K562 (cell line): Measurements from ENCODE around the gene RECQL5. TPM values are rescaled to one million over a fixed set of nuclear protein-coding genes. Genes with fewer than 3 reads are reported as not detected.
A peak's percentile ranks its signal among the peaks of the same experiment; 100 is the strongest.

Experiments
- CREB3L1 ChIP-seq: fragments of 450-650 bp; IDR thresholded peaks from 2 replicates; pipeline ENCODE4 v1.6.1; 2014; ENCODE audit warnings: low read depth, mild to moderate bottlenecking, moderate library complexity, borderline replicate concordance
- CSDE1 ChIP-seq, 2 experiments: fragments of 450-650 bp; IDR thresholded peaks; 2 replicates each; pipeline ENCODE4 v1.6.1; 2016; ENCODE audit warnings: mild to moderate bottlenecking in 1 of 2
- CTCF ChIP-seq, 3 experiments: IDR thresholded peaks in 2 of 3; conservative IDR thresholded peaks in 1 of 3; 2 replicates each; pipeline ENCODE4 v1.5.1; 2011 to 2012; ENCODE audit warnings: low read length in 3 of 3, mild to moderate bottlenecking in 3 of 3, control low read depth in 2 of 3, improper control_type of control experiment in 1 of 3, inconsistent platforms in 1 of 3, low read depth in 1 of 3, mixed read lengths in 1 of 3, moderate library complexity in 1 of 3; ENCODE audit not compliant: insufficient read depth in 2 of 3
- DLX4 ChIP-seq: fragments of 250-450 bp; sonication (Bioruptor Pico); IDR thresholded peaks from 2 replicates; pipeline ENCODE4 v1.6.1; 2021; ENCODE audit warnings: mild to moderate bottlenecking
- E2F8 ChIP-seq: fragments of 450-650 bp; IDR thresholded peaks from 2 replicates; pipeline ENCODE4 v1.7.1; 2018; ENCODE audit warnings: mild to moderate bottlenecking, low read depth; ENCODE audit not compliant: partially characterized antibody
- HMBOX1 ChIP-seq: sonication (generic); IDR thresholded peaks from 2 replicates; pipeline ENCODE4 v1.6.1; 2016
- MECOM ChIP-seq: fragments of 250-450 bp; sonication (Bioruptor Pico); IDR thresholded peaks from 2 replicates; pipeline ENCODE4 v1.8.0; 2022; ENCODE audit warnings: inconsistent platforms
- MYC ChIP-seq, 2 experiments: fragments of 250-450 bp in 1 of 2; sonication (Bioruptor Pico) in 1 of 2; IDR thresholded peaks; 2 replicates each; pipeline versions ENCODE4 v1.5.1 to v1.6.1; 2012 to 2021; ENCODE audit warnings: low read depth in 2 of 2, borderline replicate concordance in 1 of 2, improper control_type of control experiment in 1 of 2, low read length in 1 of 2, mild to moderate bottlenecking in 1 of 2, moderate library complexity in 1 of 2
- POLR3A ChIP-seq: IDR thresholded peaks from 2 replicates; pipeline ENCODE4 v1.6.1; 2011; ENCODE audit warnings: borderline replicate concordance, mild to moderate bottlenecking, moderate library complexity; ENCODE audit not compliant: insufficient read length, insufficient read depth; ENCODE audit errors: extremely low read depth
- PURB ChIP-seq: sonication (generic); formaldehyde crosslinking; IDR thresholded peaks from 2 replicates; pipeline ENCODE4 v1.9.0; 2021; ENCODE audit warnings: low read depth, mild to moderate bottlenecking, missing genetic modification reagents
- RBFOX2 ChIP-seq: fragments of 200-400 bp; formaldehyde crosslinking; IDR thresholded peaks from 2 replicates; pipeline ENCODE4 v1.6.1; 2017; ENCODE audit warnings: low read depth, mild to moderate bottlenecking, low read length, moderate library complexity
- RHOXF2B ChIP-seq: fragments of 250-450 bp; sonication (Bioruptor Pico); conservative IDR thresholded peaks from 2 replicates; pipeline ENCODE4 v1.5.1; 2021
- UBTF ChIP-seq, 2 experiments: IDR thresholded peaks; 2 replicates each; pipeline ENCODE4 v1.6.1; 2012; ENCODE audit warnings: improper control_type of control experiment in 2 of 2, low read depth in 2 of 2, low read length in 2 of 2, borderline replicate concordance in 1 of 2
- ZNF3 ChIP-seq: fragments of 250-450 bp; sonication (Bioruptor Pico); IDR thresholded peaks from 2 replicates; pipeline ENCODE4 v1.5.0; 2021; ENCODE audit warnings: mild to moderate bottlenecking, moderate library complexity
- polyA plus RNA-seq, 8 experiments: library from polyadenylated mRNA; depleted of rRNA in 4 of 8; stranded (reverse) in 5 of 8; unstranded in 3 of 8; fragments of >200 nt; fragmentation: Nextera tagmentation in 2 of 8; fragmentation: Illumina TruSeq in 1 of 8; extraction: Ambion mirVana in 2 of 8; extraction: Trizol in 1 of 8; gene quantifications; 2 replicates each; pipeline versions ENCODE4 v1.2.1 to v1.2.3, GENCODE V29; 2011 to 2014; ENCODE audit warnings: inconsistent platforms in 1 of 8, missing spikeins in 1 of 8
- total RNA-seq, 7 experiments: library from RNA; depleted of rRNA in 6 of 7; stranded (reverse); fragments of >200 nt in 6 of 7; fragmentation: Illumina TruSeq in 2 of 7; extraction: Trizol in 2 of 7; gene quantifications; 2 replicates each; pipeline versions ENCODE4 v1.2.1 to v1.2.3, GENCODE V29; 2011 to 2021; ENCODE audit warnings: low replicate concordance in 1 of 7

RECQL5 gene
- total and polyA plus RNA-seq, 9 of the 15 experiments (the other 6 are each of a cell fraction or from before 2014, with no cell fraction given), result 4.1 to 34.8 (median 16.4) TPM

- TF ChIP-seq UBTF (IDR thresholded peaks at IDR 0.05; ENCODE audit: borderline replicate concordance in 1 of 2, low read depth in 2 of 2, low read length in 2 of 2) (peak in 1 of 2 experiments; percentile 69; a peak in 2 of 4 replicates), POLR3A (no peak), PURB (CRISPR knock-in tag) (no peak), MECOM (no peak), DLX4 (CRISPR knock-in tag) (no peak), ZNF3 (CRISPR knock-in tag) (no peak), MYC (IDR thresholded peaks at IDR 0.05; ENCODE audit: low read depth, low read length) (no peak), MYC (CRISPR knock-in tag; IDR thresholded peaks at IDR 0.05; ENCODE audit: borderline replicate concordance, low read depth) (no peak), HMBOX1 (no peak), RHOXF2B (CRISPR knock-in tag) (no peak), CTCF (IDR thresholded peaks at IDR 0.05 in 2 of 3, conservative IDR thresholded peaks at IDR 0.05 in 1 of 3; ENCODE audit: insufficient read depth in 2 of 3, low read depth in 1 of 3, low read length in 3 of 3) (peak; percentile 27 to 87 (median 62); a peak in 4 of 6 replicates), CREB3L1 (0 out of 2 replicates have a peak, but pooled peaks have one; percentile 27), E2F8 (peak; percentile 58), CSDE1 (IDR thresholded peaks at IDR 0.05) (no peak), RBFOX2 (peak; percentile 57; the same call in 1 of the 2 replicates)
These were observed 77.7 kb downstream of the RECQL5 start (continued) for GRCh38 chr17:75589012-75589918.
